ENCODE measurements around the gene NOL4L. TPM values are rescaled to one million over a fixed set of nuclear protein-coding genes. Genes with fewer than 3 reads are reported as not detected.

NOL4L gene
- total RNA-seq, 1 donor from 2014 or later, result 13.2 TPM

Other genes starting within 250 kb of the NOL4L start
- 141 and 145 TPM in 2 replicates for gene ASXL1, start 227.0 kb downstream of the NOL4L start, total RNA-seq
- 0.05 and 0.11 TPM in 2 replicates for gene C20orf203, start 88.6 kb upstream of the NOL4L start, total RNA-seq
- 55.7 and 56.5 TPM in 2 replicates for gene COMMD7, start 158.1 kb upstream of the NOL4L start, total RNA-seq
- gene DNMT3B, start 177.1 kb upstream of the NOL4L start, total RNA-seq, result 2.8 and 3.4 TPM in 2 replicates
- 143 and 149 TPM in 2 replicates for gene MAPRE1, start 234.6 kb upstream of the NOL4L start, total RNA-seq

Measured in activated T-helper 2 cell treated with anti-CD3 and anti-CD28 coated beads, Interferon-gamma antibody, Interleukin-2, Interleukin-4, amounts not matched to agents 10 μg/mL and 5 μg/mL and 100 μg/mL, durations not matched to agents 14 hours and 24 hours and 36 hours (primary cell).